Neural crest cell (in vitro differentiated cells): Measurements from ENCODE around the gene NUDCD3. TPM values are rescaled to one million over a fixed set of nuclear protein-coding genes. Genes with fewer than 3 reads are reported as not detected.
A peak's percentile ranks its signal among the peaks of the same experiment; 100 is the strongest.

Experiments used
- DNase-seq: peaks from one replicate; pipeline ENCODE4 v3.0.0; 2021; ENCODE audit warnings: low read depth, mixed read lengths, low spot score
- H3K27ac Mint-ChIP-seq: one replicate; pipeline ENCODE4 v1.8.0; 2021; ENCODE audit warnings: mild to moderate bottlenecking, mixed read lengths; ENCODE audit not compliant: unreplicated experiment
- H3K27me3 Mint-ChIP-seq: 2 replicates; pipeline ENCODE4 v1.8.0; 2021; ENCODE audit warnings: low read depth, mild to moderate bottlenecking, mixed read lengths
- H3K36me3 Mint-ChIP-seq: 2 replicates; pipeline ENCODE4 v1.8.0; 2021; ENCODE audit warnings: low read depth, mild to moderate bottlenecking, mixed read lengths
- H3K4me1 Mint-ChIP-seq: 2 replicates; pipeline ENCODE4 v1.8.0; 2021; ENCODE audit warnings: mixed read lengths
- H3K4me3 Mint-ChIP-seq: one replicate; pipeline ENCODE4 v1.8.0; 2021; ENCODE audit warnings: mild to moderate bottlenecking, mixed read lengths
- H3K9me3 Mint-ChIP-seq: 2 replicates; pipeline ENCODE4 v1.8.0; 2021; ENCODE audit warnings: mixed read lengths
- CTCF ChIP-seq: fragments of 200-600 bp; sonication (generic); conservative IDR thresholded peaks from 2 replicates; pipeline ENCODE4 v1.5.0; 2021; ENCODE audit warnings: antibody characterized with exemption, mild to moderate bottlenecking
- total RNA-seq: library from RNA; stranded (reverse); gene quantifications from 2 replicates; pipeline ENCODE4 v1.2.1, GENCODE V29; 2021

Gene NUDCD3
- total RNA-seq, 1 donor from 2014 or later: 93.2 TPM

GRCh38 chr7:44387389-44387788 is 103.1 kb downstream of the NUDCD3 start:
- H3K9me3 Mint-ChIP-seq: no peaks in the 10 kb centered on the region
- H3K4me3 Mint-ChIP-seq: no peak overlapping the region
- no peaks in the 10 kb centered on the region for H3K27me3 Mint-ChIP-seq
- peaks cover 7% of the 10 kb centered on the region for H3K4me1 Mint-ChIP-seq
- H3K27ac Mint-ChIP-seq: no peak overlapping the region
- TF ChIP-seq CTCF: no peak
- DNase-seq: no peak
- peaks cover 19% of the 10 kb centered on the region for H3K36me3 Mint-ChIP-seq

- peaks cover 7% of the 10 kb centered on the region for H3K4me1 Mint-ChIP-seq
- no peak overlapping the region for H3K4me3 Mint-ChIP-seq
- DNase-seq: no peak
- no peak for TF ChIP-seq CTCF
- H3K9me3 Mint-ChIP-seq: no peaks in the 10 kb centered on the region
- peaks cover 19% of the 10 kb centered on the region for H3K36me3 Mint-ChIP-seq
- no peak overlapping the region for H3K27ac Mint-ChIP-seq
- no peaks in the 10 kb centered on the region for H3K27me3 Mint-ChIP-seq
Observed at GRCh38 chr7:44386139-44386913, 104.1 kb downstream of the NUDCD3 start.

GRCh38 chr7:44385434-44386138 is 104.9 kb downstream of the NUDCD3 start:
- Mint-ChIP-seq H3K36me3 (peaks cover 15% of the 10 kb centered on the region), H3K9me3 (no peaks in the 10 kb centered on the region), H3K4me3 (no peak overlapping the region), H3K4me1 (peaks cover 11% of the 10 kb centered on the region), H3K27me3 (no peaks in the 10 kb centered on the region), H3K27ac (no peak overlapping the region)
- TF ChIP-seq CTCF: no peak
- no peak for DNase-seq

GRCh38 chr7:44384586-44385433 is 105.6 kb downstream of the NUDCD3 start:
- Mint-ChIP-seq H3K27me3 (no peaks in the 10 kb centered on the region), H3K4me3 (peak overlapping the region; percentile 12), H3K27ac (peak overlapping the region; percentile 55), H3K9me3 (no peaks in the 10 kb centered on the region), H3K4me1 (peaks cover 11% of the 10 kb centered on the region), H3K36me3 (peaks cover 12% of the 10 kb centered on the region)
- DNase-seq: no peak
- no peak for TF ChIP-seq CTCF

- DNase-seq: no peak
Observed at GRCh38 chr7:44383566-44383965, 106.9 kb downstream of the NUDCD3 start.

More at GRCh38 chr7:44383566-44383965, 106.9 kb downstream of the NUDCD3 start:
- H3K4me3 Mint-ChIP-seq: no peak overlapping the region
- no peaks in the 10 kb centered on the region for H3K27me3 Mint-ChIP-seq
- no peak for TF ChIP-seq CTCF
- peaks cover 22% of the 10 kb centered on the region for H3K4me1 Mint-ChIP-seq
- no peaks in the 10 kb centered on the region for H3K9me3 Mint-ChIP-seq
- H3K36me3 Mint-ChIP-seq: peaks cover 9% of the 10 kb centered on the region
- no peak overlapping the region for H3K27ac Mint-ChIP-seq
